Measurements from ENCODE around the gene USP14.

DNA sequence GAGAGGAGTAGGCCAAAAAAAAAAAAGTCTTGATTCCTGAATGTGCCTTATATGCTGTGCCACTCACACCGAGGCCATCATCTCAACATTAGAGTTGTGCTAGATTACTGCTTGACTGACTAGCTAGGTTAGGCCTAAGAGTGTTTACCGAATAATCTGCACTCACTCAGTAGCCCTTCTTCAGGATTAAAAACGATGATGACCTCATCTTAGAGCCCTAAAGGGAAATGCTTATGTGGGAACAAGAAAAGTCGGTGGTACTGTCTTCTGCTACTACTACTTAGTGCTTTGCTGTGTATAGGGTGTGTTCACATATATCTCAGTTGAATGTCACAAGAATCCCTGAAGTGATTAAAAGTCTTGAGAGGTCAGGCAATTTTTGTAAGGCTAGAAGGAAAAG lies 55.1 kb downstream of the USP14 start:
- TF ChIP-seq CTCF (IDR thresholded peaks at IDR 0.05): no peak
- TF ChIP-seq POLR2A (IDR thresholded peaks at IDR 0.05): no peak
